ENCODE results near the gene EPHA6.

The EPHA6 gene

DNA sequence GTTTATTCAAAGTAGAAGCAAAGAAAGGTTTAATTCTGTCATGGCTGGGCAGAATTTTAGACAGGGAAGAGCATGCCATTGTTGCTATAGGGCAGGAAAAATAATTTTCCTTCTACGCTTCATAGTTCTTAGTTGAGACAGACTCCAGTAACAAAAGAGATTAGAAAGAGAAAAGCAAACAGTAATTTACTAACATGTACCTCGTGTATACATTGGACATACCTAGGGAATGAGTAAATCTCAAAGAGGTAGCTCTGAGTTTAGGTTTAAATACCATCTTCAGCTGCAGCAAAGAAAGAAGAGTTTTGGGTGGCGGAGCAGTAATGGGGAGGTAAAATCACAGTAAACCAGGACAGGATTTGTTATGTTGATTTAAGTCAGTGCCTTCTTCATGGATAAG is 416.1 kb downstream of the EPHA6 start:
- no peak overlapping the region for H3K27ac ChIP-seq
- TF ChIP-seq, protein P1, sequence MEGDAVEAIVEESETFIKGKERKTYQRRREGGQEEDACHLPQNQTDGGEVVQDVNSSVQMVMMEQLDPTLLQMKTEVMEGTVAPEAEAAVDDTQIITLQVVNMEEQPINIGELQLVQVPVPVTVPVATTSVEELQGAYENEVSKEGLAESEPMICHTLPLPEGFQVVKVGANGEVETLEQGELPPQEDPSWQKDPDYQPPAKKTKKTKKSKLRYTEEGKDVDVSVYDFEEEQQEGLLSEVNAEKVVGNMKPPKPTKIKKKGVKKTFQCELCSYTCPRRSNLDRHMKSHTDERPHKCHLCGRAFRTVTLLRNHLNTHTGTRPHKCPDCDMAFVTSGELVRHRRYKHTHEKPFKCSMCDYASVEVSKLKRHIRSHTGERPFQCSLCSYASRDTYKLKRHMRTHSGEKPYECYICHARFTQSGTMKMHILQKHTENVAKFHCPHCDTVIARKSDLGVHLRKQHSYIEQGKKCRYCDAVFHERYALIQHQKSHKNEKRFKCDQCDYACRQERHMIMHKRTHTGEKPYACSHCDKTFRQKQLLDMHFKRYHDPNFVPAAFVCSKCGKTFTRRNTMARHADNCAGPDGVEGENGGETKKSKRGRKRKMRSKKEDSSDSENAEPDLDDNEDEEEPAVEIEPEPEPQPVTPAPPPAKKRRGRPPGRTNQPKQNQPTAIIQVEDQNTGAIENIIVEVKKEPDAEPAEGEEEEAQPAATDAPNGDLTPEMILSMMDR (conservative IDR thresholded peaks at IDR 0.05) = no peak

DNA sequence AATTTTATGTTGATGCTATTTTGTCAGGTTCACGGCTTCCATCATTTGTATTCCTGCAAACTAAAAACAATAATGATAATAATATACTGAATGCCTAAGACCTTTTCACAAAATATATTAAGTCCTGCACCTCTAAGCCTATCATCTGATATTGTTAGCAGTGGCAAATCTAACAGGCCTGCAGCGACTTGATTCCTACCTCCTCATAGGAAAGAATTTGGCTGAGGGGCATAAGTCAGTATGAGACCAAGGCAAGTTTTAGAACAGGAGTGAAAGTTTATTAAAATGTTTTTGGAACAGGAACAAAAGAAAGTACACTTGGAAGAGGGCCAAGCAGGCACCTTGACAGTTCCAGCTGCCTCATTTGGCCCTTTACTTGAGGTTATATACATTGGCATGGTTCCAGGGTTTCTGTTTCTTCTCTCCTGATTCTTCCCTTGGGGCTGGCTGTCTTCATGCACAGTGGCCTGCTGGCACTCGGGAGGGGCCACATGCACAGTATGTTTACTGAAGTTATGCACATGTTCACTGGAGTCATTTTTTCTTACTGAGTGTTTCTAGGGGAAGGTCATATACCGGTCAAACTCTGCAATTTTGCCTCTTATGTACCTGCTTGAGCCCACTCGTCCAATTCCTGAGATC is 418.1 kb downstream of the EPHA6 start:
- peak overlapping the region; percentile 49 for H3K27ac ChIP-seq
- TF ChIP-seq, protein P1 (conservative IDR thresholded peaks at IDR 0.05) = no peak

DNA sequence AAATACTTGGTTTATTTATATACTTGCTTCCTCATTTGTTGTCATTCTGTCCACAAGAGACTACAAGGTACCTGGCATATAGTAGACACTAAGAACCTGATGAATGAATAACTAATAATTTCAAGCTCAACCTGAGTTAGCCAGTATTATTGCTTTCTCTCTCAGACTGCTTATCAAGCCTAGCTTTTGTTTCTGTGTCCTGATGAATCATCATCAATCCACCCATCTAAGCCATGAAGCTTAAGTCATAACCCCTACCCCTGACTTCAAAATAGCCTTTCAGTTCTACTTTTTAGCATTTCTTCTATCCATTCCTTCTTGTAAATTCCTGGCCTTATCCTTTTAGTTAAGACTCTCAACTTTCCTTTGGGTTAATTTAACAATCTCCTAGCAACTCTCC is 420.8 kb downstream of the EPHA6 start:
- TF ChIP-seq, protein P1 (conservative IDR thresholded peaks at IDR 0.05) = no peak
- H3K27ac ChIP-seq = peak overlapping the region; percentile 50; the same call in 1 of the 2 replicates

DNA sequence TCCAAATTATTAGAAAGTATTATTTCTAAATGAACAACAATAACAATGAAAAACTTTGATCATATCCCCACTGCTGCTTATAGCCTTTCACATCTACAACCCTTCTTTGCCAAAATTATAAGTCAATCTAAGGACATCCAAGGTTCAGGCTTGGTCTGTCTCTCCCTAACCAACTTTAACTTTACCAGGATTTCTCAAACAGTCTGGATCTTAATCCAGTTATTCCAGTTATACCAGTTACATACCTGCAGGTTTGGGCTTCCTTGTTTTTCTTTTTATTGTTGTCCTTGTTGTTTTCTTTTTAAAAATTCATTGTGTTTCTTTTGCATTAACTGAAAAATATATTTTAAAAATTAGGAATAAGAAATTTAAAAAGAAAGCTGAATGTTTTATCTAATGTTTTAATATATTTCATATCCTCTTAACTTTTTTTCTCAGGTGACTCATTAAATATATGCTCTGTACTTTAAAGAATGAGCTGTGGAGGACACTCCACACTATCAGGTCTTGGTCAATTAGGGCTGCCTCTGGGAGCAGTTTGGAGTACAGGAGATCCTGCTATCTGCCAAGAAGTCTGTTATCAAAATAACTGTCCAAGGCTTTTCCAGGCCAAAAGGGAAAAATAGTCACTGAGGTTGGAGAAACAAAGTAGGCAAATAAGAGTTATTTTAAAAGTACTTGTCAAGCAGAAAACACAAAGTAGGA is 421.4 kb downstream of the EPHA6 start:
- TF ChIP-seq, protein P1 (conservative IDR thresholded peaks at IDR 0.05) = no peak
- peak overlapping the region; percentile 50 for H3K27ac ChIP-seq

DNA sequence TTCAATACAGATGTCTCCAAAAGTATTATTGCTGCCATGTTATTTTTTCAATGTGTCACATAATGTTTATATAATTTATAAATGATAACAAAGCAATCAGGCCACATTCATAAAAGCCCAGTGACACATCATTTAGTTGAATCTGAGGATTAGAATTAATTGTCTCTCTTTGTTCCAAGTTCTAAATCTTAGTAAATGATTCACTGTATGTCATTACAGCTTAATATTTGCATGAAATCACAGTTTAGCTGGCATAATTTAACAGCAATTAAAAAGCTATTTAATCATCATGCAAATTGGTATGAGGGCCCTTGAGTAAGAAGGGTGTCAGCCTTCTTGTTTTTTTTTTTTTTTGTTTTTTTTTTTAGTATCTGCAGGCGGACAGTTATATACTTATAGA is 427.0 kb downstream of the EPHA6 start:
- no peak overlapping the region for H3K27ac ChIP-seq
- TF ChIP-seq, protein P1 (conservative IDR thresholded peaks at IDR 0.05) = no peak

DNA sequence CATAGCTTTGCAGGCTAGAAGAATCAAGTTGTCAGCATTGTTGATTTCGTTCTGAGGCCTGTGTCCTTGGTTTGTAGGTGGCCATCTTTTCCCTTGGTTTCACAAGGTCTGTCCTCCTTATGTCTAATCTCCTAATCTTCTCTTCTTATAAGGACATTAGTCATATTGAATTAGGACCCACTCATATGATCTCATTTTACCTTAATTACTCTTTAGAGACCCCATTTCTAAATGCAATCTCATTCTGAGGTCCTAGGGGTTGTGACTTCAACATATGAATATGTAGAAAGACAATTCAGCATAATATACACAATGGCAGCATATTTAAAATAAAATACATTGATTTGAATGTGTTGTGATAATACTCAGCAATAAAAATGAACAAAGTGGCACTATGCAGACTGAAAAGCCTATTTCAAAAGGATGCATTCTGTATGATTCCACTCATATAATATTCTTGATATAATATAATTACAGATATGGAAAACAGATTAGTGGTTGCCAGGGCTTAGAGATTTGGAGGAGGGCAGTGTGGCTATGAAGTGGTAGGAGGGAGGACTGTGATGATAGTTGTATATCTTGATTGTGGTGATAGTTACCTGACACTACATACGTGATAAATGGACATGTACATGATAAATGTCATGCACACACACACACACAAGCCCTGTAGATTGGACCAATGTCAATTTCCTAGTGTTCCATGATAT is 431.0 kb downstream of the EPHA6 start:
- no peak overlapping the region for H3K27ac ChIP-seq

DNA sequence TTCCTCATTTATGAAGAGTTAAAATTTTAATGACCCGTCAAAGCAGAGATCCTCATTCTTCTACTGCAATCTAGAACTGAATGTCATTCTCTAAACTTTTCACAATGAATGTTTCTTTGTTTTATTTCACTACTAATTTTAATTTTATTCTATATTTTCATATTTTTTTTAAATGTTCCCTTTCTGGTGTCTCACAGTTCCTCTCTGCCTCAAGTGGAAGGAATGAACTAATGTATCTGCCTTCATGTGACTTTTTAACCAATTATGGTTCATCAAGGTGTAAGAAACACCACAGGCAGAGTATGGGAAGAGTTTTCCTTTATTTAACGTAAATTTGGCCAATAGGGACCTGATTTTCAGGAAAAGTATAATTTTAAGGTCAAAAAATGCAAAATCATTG is 441.7 kb downstream of the EPHA6 start:
- no peak overlapping the region for H3K27ac ChIP-seq
- TF ChIP-seq, protein P1 (conservative IDR thresholded peaks at IDR 0.05) = no peak

More for the DNA sequence above, 431.0 kb downstream of the EPHA6 start:
- TF ChIP-seq, protein P1 (conservative IDR thresholded peaks at IDR 0.05) = no peak

Measured in VCaP (cell line).